HG03060 (cell line): Measurements from ENCODE around the gene PLCXD3.

ENCODE experiments used
- ATAC-seq: cut with Tn5 transposase; IDR thresholded peaks from one replicate; pipeline ENCODE4 v1.9.1; 2021; ENCODE audit warnings: low read depth, moderate number of reproducible peaks; ENCODE audit not compliant: unreplicated experiment

PLCXD3 gene

DNA sequence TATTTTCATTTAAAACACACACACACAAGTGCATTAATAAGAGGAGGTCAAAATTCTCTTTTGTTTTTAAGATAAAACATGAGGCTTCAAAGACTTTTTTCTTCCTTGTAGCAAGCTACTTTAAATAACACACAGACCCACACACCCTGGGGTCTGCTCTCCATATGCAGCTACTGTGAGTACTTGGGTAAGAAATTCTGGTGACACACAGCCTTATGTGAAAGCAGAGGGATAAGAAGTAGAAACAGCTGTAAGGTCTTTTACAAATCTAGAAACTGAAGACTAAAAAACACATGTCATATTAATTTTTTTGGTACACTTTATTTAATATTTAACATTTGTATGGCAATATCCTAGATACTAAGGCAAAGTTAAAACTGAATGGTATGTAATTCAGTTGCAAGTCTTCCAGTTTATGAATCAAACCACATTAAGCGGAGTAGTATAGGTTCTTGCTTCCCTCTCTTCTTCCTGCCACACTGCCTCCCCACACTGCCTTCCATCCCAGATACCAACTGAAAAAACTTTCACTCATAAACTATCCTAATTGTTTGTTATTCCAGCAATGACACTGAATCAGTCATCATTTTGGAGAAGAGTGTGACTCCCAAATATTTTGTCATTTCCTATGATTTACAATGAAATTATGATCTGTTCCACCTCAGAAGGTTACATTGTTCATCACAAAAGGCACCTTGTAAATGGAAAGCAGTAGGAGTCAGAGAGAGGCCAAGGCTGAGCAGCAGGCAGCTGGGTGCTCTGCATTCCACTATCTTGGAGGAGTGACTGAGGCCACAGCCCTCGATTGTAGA, 92.0 kb downstream of the PLCXD3 start:
- ATAC-seq = no peak

DNA sequence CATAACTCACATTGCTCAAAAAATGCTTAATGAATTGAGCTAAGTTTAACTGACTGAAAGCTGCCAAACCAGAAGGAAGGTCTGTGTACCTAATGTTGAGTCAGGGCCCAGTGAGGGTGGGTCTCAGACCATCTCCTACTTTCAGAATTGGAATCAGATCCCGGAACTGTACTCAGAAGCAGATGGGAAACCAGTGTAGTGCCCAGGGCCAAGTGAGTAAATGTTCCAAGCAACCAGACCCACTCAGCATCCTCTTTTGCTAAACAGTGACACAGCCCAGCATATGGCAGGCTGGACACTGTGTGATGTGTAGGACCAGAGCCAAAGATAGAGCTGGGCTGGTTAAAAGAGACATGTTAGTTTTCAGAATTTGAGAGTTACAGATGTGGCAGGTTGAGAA, 94.1 kb downstream of the PLCXD3 start:
- ATAC-seq = no peak

DNA sequence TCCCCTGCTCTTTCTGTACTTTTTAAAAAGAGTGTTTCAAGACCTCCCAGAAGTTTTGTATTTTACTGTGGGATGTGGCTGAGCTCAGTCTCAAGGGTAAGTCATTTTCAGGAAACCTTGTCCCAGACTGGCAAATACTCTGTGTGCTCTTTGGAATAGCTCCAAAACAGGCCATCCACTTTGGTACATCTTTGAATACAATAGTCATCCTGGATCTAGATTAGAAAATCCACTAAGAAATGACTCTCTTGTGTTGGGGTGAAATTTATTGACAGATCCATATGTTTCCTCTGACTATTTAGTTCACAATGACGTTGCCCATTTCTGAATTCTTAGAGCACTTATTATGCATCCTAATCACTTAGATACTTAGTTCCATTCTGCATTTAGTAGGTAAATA, 95.2 kb downstream of the PLCXD3 start:
- ATAC-seq = no peak

DNA sequence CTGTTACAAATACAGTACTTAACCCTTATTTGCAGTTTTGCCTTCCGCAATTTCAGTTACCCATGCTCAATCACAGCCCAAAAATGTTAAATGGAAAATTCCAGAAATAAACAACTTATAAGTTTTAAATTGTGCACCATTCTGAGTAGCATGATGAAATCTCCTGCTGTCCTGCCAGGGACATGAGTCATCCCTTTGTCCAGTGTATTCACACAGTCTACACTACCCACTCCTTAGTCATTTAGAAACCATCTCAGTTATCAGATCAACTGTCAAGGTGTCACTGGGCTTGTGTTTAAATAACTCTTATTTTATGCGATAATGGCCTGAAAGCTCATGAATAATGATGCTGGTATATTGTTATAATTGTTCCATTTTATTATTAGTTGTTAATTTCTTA, 95.8 kb downstream of the PLCXD3 start:
- no peak for ATAC-seq

DNA sequence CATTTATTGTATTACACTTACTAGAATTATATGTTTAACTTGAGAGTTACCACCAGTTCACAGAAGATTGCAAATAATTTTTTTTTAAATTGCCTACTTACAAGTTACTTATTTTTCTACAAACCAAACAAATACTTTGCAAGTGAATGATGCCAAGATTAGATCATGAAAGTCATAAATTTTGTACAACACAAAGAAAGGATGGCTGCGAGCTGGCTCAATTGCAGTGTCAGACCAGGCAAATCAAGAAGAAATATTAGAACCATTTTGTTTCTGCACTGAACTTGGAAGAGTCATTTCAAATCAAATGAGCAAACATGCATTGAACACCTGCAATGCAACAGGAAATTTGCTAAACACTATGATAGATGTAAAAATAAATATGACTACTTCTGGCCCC, 97.3 kb downstream of the PLCXD3 start:
- ATAC-seq = no peak

DNA sequence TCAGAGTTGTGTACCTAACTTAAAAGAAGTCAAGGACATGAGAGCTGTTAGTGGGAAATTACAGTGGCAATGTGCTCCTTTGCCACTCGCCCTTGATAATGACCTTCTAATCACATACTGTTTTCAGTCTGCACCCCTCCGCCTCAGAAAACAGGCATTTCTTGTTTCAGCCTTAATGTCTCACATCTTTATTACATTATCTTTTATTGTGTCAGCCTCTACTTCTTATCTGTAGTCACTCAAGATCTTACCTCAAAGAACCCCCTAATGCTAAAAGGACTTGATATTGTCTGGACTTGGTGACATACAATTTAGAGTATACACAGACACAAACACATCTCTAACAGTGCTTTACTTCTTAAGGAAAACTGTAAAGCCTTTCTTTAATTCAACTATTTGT, 97.9 kb downstream of the PLCXD3 start:
- no peak for ATAC-seq

DNA sequence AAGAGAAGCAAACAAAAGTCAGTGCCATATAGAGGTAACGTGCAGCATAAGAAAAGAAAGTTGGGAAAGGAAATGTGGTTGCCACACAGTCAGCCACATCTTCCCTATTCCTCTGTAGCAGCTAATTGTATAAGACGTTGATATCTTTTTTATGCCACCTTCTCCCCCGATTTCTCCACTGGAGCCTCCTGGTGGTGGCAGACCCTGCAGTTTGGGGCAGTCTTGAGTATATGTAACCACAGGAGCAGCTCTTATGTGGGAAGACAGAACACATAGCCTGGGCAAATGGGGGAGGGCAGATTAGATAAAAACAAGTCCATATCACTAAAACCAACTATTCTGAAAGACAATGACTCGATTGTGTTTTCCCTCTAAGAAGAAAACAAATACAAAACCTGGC, 99.7 kb downstream of the PLCXD3 start:
- no peak for ATAC-seq

DNA sequence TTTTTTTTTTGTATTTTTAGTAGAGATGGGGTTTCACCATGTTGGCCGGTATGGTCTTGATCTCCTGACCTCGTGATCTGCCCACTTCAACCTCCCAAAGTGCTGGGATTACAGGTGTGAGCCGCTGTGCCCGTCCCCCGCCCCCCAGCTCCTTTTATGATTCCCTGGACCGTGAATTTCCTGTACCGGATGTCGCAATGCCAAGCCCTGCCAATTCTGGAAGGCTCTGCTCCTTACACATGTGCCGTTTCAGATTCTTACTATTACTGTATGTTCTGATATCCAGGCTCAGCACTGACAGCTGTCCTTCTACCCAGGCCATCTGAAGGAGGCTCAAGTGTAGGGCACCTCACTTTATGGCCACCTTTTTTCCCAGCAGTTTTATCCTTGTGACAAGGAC, 100.1 kb downstream of the PLCXD3 start:
- no peak for ATAC-seq

DNA sequence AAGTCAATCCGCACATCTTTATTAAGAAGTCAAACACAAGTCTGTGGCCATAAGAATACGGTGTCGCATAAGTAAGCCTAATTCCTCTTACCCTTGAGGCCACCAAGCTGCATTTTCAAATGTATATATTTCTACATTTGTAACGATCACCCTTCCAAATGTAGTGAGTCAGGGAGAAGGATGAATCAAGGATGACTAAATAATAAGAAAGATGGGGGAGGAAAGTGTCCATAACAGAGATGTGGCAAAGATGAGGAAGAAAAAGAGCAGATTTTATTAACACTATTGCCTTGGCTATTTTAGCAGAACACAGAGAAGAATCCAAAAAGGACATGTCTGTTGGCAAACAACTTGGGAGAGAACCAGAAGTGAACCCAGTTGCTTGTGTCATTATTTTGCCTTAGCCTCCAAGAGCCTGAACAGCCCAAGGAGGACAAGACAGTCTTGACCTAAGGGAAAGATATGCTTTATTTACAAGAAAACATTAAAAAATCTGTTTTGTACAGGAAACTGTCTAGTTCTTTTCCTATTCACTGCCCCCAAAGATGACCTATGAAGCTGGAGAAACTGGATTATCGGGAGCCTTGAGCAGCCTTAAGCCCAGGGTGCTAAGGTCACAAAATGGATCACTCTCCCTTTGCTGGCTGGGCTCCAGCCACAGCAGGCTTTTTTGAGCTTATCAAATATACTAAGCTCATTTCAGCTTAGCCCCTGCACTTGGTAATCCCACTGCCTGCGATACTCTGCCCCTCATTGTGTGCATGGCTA, 101.5 kb downstream of the PLCXD3 start:
- no peak for ATAC-seq

DNA sequence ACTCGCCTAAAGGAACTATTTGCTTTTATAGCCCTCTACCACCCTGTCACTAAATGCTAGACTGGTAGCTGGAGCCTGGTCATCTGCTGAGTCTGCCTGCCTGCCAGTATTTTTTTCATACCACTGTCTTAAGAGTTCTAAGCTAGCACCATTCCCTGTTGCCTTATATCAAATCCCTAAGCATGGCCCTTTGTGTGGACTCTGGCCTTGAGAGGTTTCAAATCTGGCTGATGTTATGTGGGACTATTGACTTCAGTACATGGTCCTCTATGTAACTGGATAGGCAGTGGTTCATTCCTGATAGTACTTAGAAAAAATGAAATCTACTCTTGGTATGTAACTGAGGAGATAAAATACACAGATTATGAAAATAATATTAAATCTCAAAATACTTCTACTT, 103.5 kb downstream of the PLCXD3 start:
- no peak for ATAC-seq

DNA sequence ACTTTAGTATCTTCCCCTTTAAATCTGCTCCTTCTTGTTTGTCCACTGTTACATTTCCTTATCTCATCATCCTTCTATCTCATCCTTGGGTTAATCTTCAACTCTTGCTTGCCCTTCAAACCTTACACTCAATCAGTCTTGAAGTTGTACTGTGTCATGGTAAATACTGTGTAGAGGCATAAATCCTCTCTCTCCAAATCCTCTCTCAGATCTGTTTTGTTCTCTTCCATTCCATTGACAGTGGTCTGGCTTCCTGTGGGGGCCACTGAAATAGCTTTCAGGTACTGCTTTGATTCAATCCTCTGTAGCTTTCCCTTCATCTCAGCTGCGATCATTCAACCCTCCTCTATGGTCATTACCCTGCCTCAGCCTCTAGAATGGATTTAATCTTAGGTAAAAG, 104.0 kb downstream of the PLCXD3 start:
- no peak for ATAC-seq

DNA sequence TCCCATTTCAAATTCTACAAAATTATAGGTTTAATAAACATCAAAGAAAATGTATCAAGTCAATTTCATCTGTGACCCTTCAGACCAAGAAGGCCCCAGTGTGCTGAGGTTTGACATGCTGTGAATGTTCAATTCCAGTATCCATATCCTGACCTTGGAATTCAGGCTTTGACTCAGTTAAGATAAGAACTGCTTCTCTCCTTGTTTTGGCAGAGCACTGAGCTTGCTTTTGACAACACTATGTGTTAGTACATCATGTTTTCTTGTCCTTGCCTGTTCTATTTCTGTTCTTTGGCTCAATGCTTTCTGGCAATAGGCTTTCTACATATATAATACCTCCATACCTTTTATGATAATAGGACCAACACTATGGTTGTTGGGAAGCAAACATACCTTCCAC, 105.6 kb downstream of the PLCXD3 start:
- no peak for ATAC-seq

DNA sequence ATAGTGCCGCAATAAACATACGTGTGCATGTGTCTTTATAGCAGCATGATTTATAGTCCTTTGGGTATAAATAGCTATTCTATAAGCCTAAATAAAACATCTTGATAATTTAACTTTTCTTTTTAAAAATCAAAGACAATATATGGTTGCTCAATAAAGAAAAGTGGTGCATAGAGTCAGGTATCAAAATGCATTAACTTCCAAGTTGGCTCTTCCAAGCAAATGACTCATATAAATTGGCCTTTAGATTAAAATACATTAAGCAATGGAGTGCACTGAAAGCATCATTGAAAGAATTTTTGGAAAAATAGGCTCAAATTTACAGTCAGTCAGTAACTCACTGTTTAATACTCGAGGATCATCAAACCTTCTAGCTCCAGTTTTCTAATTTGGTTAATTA, 106.6 kb downstream of the PLCXD3 start:
- ATAC-seq = no peak

DNA sequence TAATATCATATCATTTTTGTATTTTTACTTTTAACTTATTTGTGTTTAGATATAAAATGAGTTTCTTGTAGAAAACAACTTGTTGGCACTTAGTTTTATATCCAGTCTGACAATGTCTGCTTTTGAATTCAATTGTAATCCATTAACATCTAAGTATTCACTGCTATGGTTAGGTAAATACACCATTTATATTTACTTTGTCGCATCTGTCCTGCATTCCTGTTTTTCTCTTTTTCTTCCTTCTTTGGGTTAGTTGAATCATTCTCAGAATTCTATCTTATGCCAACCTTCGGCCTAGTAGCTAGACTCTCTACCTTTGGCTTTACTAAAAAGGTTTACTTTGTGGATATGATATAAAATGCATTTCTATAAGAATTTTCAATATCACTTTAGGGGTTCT, 107.6 kb downstream of the PLCXD3 start:
- no peak for ATAC-seq

DNA sequence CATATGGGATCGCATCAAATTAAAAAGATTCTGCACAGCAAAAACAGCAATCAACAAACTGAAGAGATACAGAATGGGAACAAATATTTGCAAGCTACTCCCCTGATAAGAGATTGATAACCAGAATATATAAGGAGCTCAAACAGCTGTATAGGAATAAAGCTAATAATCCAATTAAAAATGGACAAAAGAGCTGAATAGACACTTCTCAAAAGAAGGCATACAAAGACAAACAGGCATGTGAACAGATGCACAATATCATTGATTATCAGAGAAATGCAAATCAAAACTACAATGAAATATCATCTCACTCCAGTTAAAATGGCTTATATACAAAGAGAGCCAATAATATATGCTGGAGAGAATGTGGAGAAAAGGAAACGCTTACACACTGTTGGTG, 110.6 kb downstream of the PLCXD3 start:
- ATAC-seq = no peak

DNA sequence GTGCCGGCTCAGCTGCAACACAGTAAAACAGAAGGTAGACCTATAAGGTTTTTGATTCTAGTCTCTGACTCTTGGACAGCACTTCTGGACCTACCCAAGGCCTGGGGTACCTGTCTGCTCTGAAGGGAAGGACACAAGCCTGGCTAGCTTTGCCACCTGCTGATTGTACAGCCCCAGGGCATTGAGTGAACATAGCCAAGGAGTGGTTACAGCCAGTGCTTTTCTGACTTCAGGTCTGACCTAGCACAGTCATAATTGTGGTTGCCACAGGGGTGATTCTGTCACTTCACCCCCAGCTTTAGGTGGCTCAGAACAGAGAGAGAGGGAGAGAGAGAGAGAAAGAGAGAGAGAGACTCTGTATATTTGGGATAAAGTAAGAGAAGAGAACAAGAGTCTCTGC, 118.4 kb downstream of the PLCXD3 start:
- ATAC-seq = no peak

DNA sequence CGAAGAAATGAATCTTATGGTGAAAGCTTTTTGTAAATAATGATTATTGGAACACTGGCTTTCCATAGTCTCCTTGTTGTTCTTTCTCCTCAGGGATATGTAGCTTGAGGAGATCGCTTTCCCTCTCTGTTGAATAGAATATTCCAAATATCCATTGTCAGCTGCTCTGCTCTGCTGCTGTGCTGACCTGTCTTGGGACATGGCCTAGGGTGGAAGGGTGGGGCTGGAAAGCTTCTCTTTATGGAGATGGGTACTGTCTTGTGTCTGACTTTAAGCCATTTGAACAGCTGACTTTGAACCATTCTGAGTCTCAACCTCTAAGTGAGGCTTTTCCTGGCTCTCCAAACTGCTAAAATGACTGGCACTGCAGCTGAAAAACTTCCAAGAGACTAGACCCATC, 135.8 kb downstream of the PLCXD3 start:
- no peak for ATAC-seq

DNA sequence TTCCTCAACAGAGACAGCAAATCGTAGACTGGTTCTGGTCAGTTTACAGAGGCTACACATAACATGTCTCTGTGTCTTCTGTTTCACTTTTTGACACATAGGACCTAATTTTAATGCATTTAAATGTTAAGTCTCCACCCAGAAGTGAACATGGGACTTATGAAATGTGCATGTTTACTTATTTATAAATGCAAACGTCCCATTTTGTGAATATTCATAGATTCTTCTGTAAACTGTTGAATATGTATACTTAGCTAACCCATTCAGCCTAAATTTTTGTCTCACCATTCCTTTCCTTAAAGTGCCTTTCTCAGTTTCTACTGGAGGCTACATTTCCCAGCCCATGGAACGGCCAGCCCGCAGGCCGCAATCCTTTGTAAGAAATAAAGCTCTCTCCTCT, 137.2 kb downstream of the PLCXD3 start:
- no peak for ATAC-seq

DNA sequence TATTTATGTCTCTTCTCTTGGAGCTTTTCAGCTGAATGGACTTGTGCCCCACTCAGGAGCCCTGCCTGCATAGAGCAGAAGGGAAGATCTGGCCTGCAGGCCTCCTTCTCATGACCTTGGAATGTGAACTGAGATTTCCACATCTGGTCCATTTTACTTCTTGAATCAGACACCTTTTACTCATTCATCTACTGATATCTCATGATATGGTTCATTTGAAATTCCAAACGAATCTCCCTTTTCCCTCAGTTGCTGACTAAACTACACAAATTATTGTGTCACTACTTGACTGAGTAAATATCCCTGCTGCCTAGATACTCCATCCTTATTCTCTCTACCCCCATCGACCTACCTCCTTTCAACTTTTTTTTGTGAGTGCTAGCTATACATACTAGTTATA, 138.7 kb downstream of the PLCXD3 start:
- ATAC-seq = no peak

DNA sequence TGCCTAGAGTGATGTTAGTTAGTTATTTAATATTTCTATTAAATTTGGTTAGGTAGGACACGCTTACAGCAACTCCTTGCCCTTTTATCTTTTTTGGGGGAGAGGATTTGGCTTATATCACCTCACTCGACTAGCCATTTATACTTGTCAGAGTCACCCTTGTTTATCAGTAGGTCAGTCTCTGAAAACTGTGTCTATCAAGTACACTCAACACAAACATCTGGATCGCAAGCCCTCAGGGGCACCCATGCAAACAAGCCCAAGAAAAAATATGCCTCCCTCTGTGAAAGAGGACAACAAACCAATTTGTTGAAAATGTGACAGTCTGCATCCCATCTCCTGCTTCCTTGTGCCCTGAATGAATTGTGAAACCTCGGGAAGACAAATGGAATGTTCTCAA, 139.9 kb downstream of the PLCXD3 start:
- no peak for ATAC-seq

DNA sequence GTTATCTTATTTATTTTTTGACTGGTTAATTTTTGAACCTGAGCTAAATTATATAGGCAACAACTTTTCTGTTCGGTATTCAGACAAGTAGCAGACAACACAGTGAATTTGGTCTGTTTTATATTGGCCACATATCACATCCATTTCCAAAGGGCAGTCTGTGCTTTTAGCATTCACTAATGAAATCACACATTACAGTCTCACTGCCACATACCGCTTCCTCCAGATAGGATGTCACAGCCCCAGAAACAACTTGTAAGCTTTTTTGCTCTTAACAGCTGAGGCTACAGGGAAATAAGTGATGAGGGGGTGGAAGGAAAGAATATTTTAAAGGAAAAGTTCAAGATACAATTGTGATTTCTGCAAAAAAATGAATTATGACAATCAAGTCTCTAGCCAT, 140.6 kb downstream of the PLCXD3 start:
- no peak for ATAC-seq

DNA sequence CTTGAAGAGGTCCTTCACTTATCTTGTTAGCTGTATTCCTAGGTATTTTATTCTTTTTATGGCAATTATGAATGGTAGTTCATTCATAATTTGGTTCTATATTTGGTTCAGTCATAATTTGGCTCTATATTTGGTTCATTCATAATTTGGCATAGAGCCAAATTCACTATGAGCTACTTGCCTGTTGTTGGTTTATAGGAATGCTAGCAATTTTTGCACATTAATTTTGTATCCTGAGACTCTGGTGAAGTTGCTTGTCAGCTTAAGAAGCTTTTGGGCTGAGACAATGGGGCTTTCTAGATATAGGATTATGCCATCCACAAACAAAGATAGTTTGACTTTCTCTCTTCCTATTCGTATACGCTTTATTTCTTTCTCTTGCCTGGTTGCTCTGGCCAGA, 142.2 kb downstream of the PLCXD3 start:
- no peak for ATAC-seq
